NCI-H146 (cell line): ENCODE measurements around the gene AQP11.
"Not testable (repeated sequence)": the region's sequence is repeated elsewhere in the genome, so short reads cannot be mapped to it uniquely, and the experiment has no call there.

Experiments
- DNase-seq: peaks from one replicate; lab custom pipeline; 2025; lab: John Stamatoyannopoulos, UW

The AQP11 gene

DNA sequence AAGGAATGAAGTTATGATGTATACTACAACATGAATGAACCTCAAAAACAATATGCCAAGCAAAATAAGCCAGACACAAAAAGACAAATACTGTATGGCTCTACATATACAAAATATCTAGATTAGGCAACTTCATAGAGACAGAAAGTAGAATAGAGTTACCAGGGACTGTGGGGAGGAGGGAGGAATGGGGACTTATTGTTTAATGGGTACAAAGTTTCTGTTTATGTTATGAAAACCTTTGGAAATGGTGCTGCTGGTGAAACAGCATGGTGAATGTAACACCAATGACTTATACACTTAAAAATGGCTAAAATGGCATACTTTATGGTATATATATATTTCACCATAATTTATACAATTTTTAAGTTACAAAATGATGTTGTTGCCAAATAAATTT lies 4.1 kb downstream of the AQP11 start:
- DNase-seq: no peak

DNA sequence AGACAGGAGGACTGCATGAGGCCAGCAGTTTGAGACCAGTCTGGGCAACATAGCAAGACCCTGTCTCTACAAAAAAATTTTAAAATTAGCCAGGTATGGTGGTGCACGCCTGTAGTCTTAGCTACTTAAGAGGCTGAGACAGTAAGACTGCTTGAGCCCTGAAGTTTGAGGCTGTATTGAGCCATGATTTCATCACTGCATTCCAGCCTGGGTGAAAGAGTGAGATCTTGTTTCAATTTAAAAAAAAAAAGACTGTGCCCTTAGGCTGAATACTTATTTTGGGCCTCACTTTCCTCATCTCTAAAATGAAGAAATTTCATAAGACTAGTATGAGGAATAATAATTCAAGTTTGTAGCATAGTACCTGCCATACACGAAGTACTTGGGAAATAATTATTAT lies 6.9 kb downstream of the AQP11 start:
- no peak for DNase-seq

DNA sequence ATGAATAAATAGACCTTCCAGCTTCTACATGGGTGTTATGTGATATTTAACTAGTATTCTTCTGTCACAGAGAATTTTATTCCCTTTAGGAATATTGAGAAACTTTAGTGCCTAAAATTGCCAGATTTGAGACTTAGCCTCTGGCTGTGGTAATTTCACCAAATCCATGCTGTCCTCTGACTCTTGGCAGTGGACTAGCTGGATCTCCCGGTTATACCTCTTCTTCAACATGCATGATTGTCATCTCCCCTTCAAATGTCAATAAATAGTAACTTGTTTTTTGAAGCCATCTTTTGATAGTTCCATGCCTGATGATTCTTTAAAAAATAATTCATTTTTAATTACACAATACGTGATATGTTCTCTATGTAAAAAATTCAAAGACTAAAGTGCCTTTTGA lies 8.4 kb downstream of the AQP11 start:
- no peak for DNase-seq

DNA sequence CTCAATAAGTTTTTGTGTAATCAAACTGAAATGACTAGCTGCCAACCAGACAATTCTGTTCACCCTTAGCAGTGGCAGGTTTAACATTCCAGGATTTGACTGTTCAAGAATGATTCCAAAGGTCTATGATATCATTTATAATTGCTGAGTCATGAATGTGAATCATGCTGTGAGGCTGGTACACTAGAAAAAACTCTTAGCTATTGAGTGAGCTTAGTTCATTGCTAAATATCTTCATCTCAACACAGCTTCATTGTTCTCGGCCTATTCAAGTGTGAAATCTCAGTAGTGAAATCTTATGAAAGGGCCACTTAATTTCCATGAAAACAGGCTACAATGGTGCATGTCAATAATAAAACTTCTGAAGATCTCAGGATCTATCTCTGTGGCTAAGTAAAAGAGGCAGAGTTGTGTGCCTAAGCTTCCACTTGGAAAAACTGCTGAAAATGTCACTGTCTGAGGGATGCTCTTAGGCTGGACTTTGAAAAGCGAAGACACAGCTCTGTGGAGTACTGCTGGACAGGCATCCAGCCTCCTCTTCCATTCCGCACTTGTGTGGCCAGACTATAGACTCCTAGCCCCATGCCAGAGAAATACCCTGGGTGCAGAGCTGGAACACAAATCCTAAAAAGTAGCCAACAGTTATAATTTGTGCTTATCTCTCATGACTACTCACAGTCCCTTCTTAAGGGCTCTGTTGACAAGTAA lies 12.8 kb downstream of the AQP11 start:
- DNase-seq: no peak

DNA sequence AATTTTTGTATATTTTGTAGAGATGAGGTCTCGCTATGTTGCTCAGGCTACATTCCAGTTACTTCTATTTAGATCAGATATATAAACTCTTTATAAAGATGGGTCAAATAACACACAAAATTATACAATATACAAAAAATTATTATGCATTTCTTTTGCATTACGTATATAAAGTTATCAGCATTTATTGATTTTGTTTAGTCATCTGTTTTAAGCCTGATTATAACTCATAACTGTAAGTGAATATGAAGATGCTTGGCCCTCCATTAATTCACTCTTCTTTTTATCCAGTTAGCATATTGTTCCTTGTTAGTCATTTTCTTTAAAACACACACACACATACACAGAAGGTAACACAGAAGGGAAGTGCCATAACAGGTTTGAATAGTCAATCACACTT lies 14.5 kb downstream of the AQP11 start:
- no peak for DNase-seq

DNA sequence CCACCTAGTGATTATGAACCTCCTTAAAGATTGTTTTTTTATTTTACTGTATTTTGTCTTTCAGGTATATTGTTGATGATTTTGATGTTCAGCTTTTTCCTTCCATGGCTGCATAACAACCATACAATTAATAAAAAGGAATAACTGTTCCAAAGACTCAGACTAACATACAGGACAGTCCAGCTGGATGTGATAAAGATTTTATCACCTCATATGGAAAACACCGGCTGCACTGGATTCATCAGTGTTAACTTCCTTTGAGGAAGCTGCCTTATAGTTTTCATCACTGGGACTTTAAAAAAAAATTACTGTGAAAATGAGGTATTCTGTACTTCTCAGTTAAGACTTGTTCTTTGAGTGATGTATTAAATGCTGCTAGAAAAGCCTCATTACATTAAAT lies 19.5 kb downstream of the AQP11 start:
- DNase-seq: no peak

DNA sequence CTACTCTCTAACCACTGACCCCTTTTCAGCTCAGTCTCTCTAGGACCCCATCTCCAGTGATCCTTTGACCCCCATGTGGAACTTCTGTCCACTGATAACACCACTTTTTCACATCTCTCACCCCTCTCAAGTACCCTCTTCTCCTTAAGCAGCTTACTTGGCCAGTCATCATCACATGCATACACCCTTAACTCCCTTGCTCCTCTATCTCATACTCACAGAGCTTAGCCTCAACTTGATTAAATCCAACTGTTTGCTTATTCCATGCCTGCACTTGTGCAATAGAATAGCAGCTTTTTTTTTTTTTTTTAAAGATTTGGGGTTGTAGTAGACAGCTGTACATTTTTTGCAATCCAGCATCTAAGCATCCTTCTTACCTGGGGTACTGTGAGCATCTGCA lies 22.2 kb downstream of the AQP11 start:
- no peak for DNase-seq

DNA sequence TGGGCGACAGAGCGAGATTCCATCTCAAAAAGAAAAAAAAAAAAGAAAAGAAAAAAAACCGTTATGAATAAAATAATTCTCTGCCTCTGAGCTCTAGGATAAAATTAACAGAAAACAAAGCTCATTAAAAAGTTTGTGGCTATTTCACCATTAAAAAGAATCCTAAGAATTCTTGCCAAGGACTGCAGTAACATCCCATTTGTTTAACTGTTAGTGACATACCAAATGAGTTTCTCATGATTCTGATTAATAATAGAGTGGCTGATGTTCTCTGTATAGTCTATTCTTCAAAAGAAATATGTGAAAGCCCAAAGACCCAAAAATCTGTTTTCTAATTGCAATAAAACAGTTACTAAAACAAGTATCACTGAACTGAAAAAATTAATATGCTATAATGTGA lies 28.1 kb downstream of the AQP11 start:
- no peak for DNase-seq

DNA sequence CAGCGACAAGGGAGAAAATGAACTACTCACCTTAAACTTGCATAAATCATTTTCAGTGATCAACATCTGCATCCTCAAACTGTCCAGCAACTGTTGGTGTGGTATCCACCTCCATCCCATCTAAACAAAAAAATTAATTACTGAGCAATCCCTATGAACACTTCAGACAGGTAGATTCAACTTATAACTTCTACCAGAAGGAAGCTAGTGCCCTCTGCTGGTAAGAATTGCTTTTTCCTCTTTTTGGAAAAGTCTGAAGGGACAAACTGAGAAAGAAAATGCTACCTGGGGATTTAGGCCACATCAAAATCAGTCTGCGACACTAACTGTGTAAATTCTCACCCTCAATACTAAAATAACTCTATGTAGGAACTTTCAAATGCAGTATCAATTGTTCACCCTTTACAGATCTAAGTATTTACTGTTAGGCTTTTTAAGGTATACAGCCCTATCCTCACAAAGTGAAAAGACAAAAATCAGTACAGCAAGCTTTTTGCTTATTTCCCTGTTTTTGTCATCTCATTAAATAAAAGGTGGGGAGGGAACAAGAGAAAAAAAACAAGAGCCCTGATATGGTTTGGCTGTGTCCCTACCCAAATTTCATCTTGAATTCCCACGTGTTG lies 29.9 kb downstream of the AQP11 start:
- DNase-seq: peak; percentile 44

DNA sequence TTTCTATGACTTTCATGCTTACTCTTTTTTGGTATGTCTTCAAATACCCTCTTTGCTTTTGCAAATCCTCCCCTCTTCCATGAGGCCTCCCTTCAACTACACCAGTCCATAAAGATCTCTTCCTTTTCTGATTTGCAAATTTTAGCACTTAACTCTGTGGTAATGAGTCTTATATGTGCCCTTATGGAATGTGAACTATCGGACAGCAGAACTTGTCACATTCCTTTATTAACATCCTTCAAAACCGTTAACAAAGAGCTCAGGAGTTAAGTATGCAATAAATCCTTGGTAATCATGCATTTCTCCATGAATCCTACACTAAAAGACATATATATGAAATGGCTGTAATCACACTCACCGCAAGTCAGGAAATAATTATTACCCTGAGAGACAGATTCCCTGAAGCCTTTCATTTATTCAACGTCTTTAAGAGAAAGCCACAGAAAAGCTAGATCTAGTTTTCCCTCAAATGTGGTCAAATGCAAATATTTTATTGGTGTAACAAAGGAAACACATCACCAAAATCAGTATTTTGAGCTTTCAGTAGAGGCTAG lies 40.5 kb downstream of the AQP11 start:
- DNase-seq: no peak

DNA sequence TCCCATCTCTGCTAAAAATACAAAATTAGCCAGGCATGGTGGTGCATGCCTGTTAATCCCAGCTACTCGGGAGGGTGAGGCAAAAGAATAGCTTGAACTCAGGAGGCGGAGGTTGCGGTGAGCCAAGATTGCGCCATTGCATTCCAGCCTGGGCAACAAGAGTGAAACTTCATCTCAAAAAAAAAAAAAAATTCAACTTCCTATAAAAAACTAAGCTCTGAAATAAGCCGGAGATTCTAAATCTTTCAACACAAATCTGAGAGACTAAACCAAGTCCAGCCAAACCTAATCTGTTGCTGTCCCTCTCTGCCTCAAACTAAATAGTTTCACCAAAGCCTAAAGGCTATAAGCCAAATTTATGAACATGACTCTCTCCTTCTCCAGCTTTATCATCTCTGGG lies 44.2 kb downstream of the AQP11 start:
- not testable (repeated sequence) for DNase-seq

DNA sequence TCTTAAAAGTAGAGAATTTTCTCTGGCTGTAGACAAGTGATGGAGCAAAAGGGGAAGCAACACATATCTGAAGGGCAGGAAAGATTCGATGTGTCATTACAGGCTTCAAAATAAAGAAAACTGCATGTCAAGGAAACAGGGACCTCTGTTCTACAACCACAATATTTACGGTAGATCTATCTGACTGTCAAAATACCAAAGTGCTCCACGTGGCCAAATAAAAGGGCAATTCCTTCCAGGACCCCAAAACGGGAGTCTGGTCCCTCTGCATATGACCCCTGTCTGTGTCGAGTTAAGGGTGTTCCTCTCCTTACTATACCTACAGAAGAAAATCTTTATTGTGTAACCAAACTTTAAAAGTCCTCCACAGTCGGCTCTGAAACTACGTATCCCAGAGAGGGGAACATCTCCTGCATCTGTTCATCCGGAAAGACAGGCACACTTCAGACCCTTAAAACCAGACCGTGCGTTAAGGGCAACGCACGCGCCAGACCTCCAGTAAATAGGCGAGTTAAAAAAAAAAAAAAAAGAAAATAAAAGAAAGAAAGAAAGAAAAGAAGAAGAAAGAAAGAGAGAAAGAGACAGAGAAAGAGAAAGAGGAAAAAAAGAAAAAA lies 47.1 kb downstream of the AQP11 start:
- no peak for DNase-seq

DNA sequence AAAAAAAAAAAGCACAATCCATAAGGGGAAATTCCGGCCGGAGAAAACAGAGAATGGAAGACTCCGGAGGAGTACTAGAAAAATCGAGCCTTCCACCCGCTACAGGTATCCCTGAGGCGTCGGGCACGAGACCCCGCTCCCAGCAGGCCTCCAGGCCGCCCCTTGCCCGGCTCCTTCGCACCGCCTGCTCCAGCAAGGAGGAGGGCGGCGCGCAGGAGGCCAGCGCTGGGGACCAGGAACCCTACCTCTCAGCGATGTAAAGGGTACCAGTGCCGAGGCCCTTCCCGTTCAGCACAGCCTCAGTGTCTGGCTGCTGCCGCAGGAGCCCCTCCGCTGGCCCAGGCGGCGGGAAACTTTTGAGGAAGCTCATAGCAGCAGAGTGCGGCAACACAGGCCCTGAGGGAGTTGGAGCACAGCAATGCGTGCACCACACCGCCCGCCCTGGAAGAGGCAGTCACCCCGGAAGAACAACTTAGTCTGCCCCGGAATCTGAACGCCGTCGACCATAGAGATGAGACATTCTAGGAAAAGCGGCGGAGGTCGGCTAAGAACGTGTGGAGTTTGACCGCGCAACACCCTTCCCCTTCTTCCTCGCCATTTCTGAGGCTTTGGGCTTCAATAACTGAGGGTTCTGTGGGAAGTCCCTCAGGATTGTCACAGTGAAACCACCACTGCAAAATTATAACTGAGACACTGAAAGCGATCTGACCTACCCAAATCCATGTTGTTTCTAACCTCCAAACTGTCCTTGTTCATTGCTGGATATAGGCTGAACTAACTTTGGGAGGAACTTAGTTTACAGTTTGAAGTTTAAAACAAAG lies 47.8 kb downstream of the AQP11 start, which contains the start of gene CLNS1A:
CLNS1A (minus strand) TSS at position 450 of the 821 bp plus-strand sequence; CDS start at position 370, 80 bp downstream.
- peak; percentile 91 for DNase-seq

DNA sequence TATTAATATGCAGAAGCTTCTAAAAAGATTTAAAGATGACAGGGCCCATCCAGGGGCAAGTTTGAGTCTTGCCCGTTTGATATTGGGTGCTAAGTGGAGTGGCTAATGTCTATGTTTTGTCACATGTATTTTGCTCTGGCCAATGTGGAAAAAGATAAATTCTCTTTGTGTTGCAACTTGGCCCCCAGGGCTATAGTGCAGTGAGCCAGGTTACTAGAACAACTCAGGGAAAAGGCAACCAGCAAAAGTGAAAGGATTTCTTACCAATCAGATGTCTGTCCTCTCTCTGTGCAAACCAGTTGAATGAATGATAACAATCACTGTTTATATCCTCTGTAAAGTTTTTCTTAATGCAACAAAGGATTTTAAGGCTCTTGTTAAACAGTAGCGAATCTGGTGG lies 52.5 kb downstream of the AQP11 start:
- no peak for DNase-seq

DNA sequence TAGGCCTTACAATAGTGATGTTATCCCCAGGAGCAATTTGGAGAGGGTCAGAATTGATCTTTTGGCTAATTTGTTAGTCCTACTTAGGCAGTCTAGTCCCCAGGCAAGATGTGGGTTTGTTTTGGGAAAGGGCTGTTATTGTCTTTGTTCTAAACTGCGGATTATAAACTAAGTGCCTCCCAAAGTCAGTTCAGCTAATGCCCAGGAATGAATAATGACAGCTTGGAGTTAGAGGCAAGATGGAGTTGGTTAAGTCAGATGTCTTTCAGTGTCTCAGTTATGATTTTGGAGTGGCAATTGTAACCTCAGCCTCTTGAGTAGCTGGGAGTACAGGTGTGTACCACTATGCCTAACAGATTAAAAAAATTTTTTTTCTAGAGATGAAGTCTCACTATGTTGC lies 55.1 kb downstream of the AQP11 start:
- DNase-seq: no peak

DNA sequence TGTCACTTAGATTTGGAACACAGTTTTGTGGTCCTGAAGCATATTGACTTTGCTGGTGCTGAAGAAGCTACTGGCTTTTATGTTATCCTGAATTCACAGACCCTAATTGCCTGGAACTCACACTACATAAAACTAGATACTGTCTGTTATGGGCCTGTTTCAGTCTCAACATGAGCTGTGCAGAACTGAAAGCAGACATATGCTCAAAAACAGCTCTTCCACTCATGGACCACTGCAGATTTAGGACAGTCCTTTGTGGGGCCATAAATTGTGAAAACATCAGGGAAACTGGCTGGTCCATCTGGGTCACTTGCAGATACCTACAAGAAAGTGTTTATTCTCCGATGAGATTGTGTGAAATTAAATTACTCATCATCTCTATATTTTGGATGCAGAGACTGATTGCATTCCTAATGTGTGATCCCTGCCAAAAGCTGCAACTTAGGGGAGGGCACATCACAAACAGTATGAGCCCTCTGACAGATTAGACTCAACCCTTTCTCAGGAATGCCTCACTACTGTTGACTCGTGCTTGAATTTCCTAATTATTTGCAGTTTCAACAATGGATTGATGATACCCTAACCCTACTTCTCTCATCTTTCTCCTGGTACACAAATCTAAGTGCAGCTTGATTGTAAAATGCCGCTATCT lies 58.0 kb downstream of the AQP11 start:
- DNase-seq: no peak

DNA sequence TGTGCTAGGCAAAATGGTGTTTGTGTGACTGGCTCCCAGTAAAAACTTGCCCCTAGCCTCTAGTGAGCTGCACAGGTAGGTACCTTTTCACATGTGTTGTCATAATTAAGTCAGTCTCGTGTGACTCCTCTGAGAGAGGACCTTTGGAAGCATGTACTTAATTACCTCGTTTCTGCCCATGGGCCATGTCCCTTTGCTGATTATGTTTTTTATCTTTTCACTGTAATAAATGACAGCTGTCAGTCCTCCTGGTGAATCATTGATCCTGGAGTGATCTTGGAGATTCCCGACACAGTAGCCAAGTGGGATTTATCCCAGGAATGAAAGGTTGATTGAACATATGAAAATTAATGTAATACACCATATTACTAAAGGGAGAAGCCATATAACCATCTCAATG lies 60.4 kb downstream of the AQP11 start:
- no peak for DNase-seq

DNA sequence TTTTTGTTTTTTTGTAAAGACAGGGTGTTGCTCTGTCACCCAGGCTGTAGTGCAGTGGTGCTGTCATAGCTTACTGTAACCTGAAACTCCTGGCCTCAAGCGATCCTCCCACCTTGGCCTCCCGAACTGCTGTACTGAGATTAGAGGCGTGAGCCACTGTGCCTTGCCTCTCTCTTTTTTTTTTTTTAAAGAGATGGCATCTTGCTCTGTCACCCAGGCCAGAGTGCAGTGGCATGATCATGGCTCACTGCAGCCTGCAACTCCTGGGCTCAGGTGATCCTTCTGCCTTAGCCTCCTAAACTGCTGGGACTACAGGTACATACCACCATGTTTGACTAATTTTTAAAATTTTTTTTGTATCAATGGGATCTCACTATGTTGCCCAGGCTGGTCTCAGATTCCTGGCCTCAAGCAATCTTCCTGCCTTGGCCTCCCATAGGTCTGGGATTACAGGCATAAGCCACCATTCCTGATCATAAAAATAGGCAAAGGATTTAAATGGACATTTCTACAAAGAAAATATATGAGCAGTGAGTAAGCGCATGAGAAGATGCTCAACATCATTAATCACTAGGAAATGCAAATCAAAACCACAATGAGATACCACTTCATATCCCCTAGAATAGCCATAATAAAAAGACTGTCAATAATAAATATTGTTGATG lies 65.1 kb downstream of the AQP11 start:
- DNase-seq: no peak

DNA sequence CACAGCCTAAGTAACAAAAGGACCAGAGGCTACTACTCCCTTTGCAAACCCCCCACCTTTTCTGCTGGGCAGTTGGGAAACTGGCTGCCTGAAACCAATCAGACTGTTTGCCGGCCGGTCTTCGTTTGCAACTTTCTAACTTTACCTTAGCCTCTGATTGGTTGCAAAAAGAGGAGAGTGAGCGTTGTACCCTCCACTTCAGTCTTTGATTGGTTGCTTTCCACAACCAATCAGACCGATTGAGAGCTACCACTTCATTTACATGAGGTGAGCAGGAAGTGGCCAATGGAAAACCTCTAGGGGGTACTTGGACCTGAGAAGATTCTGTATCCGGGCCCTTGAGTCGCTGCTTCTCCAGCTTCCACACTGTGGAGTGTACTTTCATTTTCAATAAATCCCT lies 66.6 kb downstream of the AQP11 start:
- no peak for DNase-seq

DNA sequence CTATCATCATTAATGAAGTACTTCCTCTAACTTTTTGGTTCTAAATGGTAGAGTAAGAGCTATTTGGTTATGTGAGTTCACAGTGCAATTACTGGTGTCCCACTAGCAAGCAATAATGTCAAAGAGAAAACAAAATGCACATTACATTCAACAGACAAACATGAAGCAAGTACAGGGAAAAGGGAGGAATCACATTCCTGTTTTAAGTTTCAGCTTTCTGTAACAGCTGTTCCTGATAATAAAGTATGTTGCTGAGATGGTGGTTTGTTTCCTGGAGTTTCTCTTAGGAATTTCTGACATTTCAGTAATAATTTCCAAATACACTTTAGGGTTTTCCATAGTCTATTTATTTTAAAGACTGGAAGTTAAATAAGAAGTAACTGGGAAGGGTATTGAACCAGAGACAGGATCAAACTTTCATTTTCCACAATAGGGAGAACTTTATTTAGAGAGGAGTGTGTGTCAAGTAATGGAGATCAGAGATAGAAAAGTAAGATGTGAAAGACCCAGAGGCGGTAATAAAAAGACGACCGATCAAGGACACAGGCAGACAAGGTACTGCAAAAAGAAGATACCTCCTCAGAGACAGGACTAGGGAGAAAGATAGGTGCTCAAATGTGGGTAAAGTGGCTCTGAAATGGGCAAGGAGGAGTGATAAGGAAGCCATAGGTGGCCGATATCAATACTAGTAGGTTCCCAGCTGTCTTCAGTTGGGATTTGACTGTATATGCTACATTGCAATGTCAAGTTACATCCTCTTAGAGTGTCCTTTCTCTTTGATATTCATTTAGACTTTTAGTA lies 68.7 kb downstream of the AQP11 start:
- no peak for DNase-seq
